CD4-positive, alpha-beta T cell treated with Interleukin-15 for 1 hour (primary cell): ENCODE results near the gene SESTD1.
A peak's percentile ranks its signal among the peaks of the same experiment; 100 is the strongest.

ENCODE experiments used
- DNase-seq: peaks from one replicate; pipeline ENCODE4 v3.0.0-alpha.2; 2020

SESTD1 gene

GRCh38 chr2:179264368-179265081, at the start of gene SESTD1:
SESTD1 (minus strand) TSS chr2:179264832; CDS start chr2:179191841, 72,991 bp downstream.
- peak; percentile 64 for DNase-seq

- DNase-seq: no peak
These were observed 48.4 kb upstream of the SESTD1 start for GRCh38 chr2:179313057-179313456.

GRCh38 chr2:179311101-179311500, 46.5 kb upstream of the SESTD1 start:
- DNase-seq: no peak

- DNase-seq: no peak
These were observed 43.2 kb upstream of the SESTD1 start for GRCh38 chr2:179307616-179308371.

GRCh38 chr2:179305125-179305524, 40.5 kb upstream of the SESTD1 start:
- DNase-seq: no peak

- DNase-seq: no peak
These were observed 39.8 kb upstream of the SESTD1 start for GRCh38 chr2:179304424-179304823.

- no peak for DNase-seq
These were observed 38.3 kb upstream of the SESTD1 start for GRCh38 chr2:179302764-179303571.

- DNase-seq: no peak
These were observed 37.5 kb upstream of the SESTD1 start for GRCh38 chr2:179302149-179302548.

GRCh38 chr2:179298666-179299065, 34.0 kb upstream of the SESTD1 start:
- no peak for DNase-seq

GRCh38 chr2:179297927-179298326, 33.3 kb upstream of the SESTD1 start:
- no peak for DNase-seq

GRCh38 chr2:179290329-179290728, 25.7 kb upstream of the SESTD1 start:
- DNase-seq: no peak

- no peak for DNase-seq
These were observed 20.4 kb upstream of the SESTD1 start for GRCh38 chr2:179285060-179285459.

GRCh38 chr2:179277429-179278196, 13.0 kb upstream of the SESTD1 start:
- no peak for DNase-seq

- no peak for DNase-seq
These were observed 10.8 kb upstream of the SESTD1 start for GRCh38 chr2:179275253-179276012.

- DNase-seq: peak; percentile 43
These were observed 10.1 kb upstream of the SESTD1 start for GRCh38 chr2:179274749-179275148.

GRCh38 chr2:179273461-179273962, 8.9 kb upstream of the SESTD1 start:
- DNase-seq: no peak

GRCh38 chr2:179272406-179273192, 8.0 kb upstream of the SESTD1 start:
- no peak for DNase-seq

GRCh38 chr2:179270689-179271088, 6.1 kb upstream of the SESTD1 start:
- DNase-seq: no peak

GRCh38 chr2:179268277-179268925, 3.8 kb upstream of the SESTD1 start:
- DNase-seq: peak; percentile 26

GRCh38 chr2:179266271-179266670, 1.6 kb upstream of the SESTD1 start:
- DNase-seq: no peak
